Cardiac muscle cell (in vitro differentiated cells and primary cell): ENCODE measurements around the gene TMPRSS13. TPM values are rescaled to one million over a fixed set of nuclear protein-coding genes. Genes with fewer than 3 reads are reported as not detected.

Experiments used
- DNase-seq, 2 donors: peaks; one replicate each; pipeline versions ENCODE4 v3.0.0 to v3.0.0-alpha.2; 2010 to 2017; ENCODE audit warnings: low read depth in 1 of 2, low spot score in 1 of 2
- H3K27ac ChIP-seq: fragments of 200-600 bp; sonication (generic); 2 replicates; pipeline ENCODE4 v1.5.1; 2016
- H3K27me3 ChIP-seq: fragments of 200-600 bp; sonication (generic); 2 replicates; pipeline ENCODE4 v1.6.0; 2016; ENCODE audit warnings: control low read depth
- H3K36me3 ChIP-seq: fragments of 200-600 bp; sonication (generic); 2 replicates; pipeline ENCODE4 v1.5.1; 2016; ENCODE audit warnings: control low read depth
- H3K4me1 ChIP-seq: fragments of 200-600 bp; sonication (generic); 2 replicates; pipeline ENCODE4 v1.8.1; 2017; ENCODE audit warnings: low read depth, mild to moderate bottlenecking, mixed run types
- H3K4me3 ChIP-seq: fragments of 200-600 bp; sonication (generic); 2 replicates; pipeline ENCODE4 v1.5.1; 2016; ENCODE audit warnings: mild to moderate bottlenecking
- H3K9me3 ChIP-seq: fragments of 200-600 bp; sonication (generic); 2 replicates; pipeline ENCODE4 v1.5.1; 2017; ENCODE audit warnings: low read depth, mild to moderate bottlenecking, control low read depth
- polyA plus RNA-seq: library from polyadenylated mRNA; unstranded; fragments of >200 nt; fragmentation: Nextera tagmentation; extraction: Ambion mirVana; gene quantifications from 2 replicates; pipeline ENCODE4 v1.2.1, GENCODE V29; 2016
- total RNA-seq: library from RNA; depleted of rRNA; stranded (reverse); fragments of >200 nt; gene quantifications from 2 replicates; pipeline ENCODE4 v1.2.3, GENCODE V29; 2016
- TF ChIP-seq, protein P1 (sequence below): IDR thresholded peaks from 2 replicates; pipeline ENCODE4 v1.5.1; 2012; ENCODE audit warnings: low read depth, mild to moderate bottlenecking, low read length

TMPRSS13 gene
- total and polyA plus RNA-seq, 2 experiments from 2014 or later: 0.40 to 0.66 TPM

DNA sequence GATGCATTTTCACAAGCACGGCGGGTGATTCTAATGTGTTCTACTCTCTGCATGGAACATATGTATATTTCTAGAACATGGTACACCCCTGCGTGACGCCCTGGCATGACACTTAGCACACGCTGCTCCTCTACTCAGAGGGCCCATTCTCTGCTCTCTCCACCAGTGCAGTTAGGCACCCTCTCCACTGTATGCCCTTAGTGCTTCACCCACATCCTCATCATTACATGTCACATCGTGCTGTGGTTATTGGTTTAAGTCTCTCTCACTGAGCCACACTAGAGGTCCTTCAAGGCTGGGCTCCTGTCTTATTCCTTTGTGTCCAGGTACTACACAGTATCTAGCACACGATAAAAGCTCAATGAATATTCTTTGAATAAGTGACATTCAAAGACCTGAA is 16.7 kb downstream of the TMPRSS13 start:
- no peaks in the 10 kb centered on the region for H3K36me3 ChIP-seq
- TF ChIP-seq, protein P1, sequence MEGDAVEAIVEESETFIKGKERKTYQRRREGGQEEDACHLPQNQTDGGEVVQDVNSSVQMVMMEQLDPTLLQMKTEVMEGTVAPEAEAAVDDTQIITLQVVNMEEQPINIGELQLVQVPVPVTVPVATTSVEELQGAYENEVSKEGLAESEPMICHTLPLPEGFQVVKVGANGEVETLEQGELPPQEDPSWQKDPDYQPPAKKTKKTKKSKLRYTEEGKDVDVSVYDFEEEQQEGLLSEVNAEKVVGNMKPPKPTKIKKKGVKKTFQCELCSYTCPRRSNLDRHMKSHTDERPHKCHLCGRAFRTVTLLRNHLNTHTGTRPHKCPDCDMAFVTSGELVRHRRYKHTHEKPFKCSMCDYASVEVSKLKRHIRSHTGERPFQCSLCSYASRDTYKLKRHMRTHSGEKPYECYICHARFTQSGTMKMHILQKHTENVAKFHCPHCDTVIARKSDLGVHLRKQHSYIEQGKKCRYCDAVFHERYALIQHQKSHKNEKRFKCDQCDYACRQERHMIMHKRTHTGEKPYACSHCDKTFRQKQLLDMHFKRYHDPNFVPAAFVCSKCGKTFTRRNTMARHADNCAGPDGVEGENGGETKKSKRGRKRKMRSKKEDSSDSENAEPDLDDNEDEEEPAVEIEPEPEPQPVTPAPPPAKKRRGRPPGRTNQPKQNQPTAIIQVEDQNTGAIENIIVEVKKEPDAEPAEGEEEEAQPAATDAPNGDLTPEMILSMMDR: no peak
- no peak overlapping the region for H3K4me3 ChIP-seq
- no peaks in the 10 kb centered on the region for H3K9me3 ChIP-seq
- no peak for DNase-seq
- H3K4me1 ChIP-seq: peaks cover 42% of the 10 kb centered on the region
- H3K27me3 ChIP-seq: no peaks in the 10 kb centered on the region
- H3K27ac ChIP-seq: no peak overlapping the region

GRCh38 chr11:117911694-117912093 is 17.5 kb downstream of the TMPRSS13 start:
- Histone ChIP-seq H3K36me3 (no peaks in the 10 kb centered on the region), H3K27ac (no peak overlapping the region), H3K4me3 (no peak overlapping the region), H3K9me3 (no peaks in the 10 kb centered on the region), H3K4me1 (peaks cover 44% of the 10 kb centered on the region), H3K27me3 (no peaks in the 10 kb centered on the region)
- no peak for DNase-seq
- TF ChIP-seq, protein P1: no peak

DNA sequence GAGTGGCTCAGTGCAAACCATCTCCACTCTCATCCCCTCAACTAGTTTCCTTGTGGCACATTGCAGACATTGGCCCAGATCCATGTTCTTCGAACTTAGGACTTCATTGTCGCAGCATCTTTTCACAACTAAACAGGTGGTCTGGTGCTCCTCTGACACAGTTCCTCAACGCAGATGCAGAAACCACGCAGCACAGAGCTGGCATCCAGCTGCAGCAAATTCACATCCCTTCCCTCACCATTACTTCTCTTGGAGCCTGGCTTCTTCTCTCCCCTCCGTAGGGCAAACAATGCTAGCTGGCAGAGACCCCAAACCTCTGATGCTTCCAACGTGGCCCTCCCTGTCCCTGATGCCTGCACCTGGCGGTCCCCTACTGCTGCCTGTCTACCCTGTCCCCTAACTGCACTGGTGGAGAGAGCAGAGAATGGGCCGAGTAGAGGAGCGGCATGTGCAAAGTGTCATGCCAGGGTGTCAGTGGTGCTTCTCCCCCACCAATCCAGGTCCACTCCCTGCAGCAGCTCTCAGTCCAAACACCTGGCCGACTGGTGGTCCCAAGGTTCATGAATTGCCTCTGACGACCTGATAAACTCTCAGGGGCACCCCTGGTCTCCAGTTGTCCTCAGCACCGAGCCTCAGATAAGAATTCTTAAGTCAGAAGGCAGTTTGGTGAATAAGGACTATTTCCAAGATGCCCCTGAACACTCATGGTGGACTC is 18.1 kb downstream of the TMPRSS13 start:
- TF ChIP-seq, protein P1: no peak
- Histone ChIP-seq H3K36me3 (no peaks in the 10 kb centered on the region), H3K9me3 (no peaks in the 10 kb centered on the region), H3K4me1 (peaks cover 44% of the 10 kb centered on the region), H3K27ac (no peak overlapping the region), H3K4me3 (no peak overlapping the region), H3K27me3 (no peaks in the 10 kb centered on the region)
- DNase-seq: no peak

GRCh38 chr11:117910525-117910924 is 18.7 kb downstream of the TMPRSS13 start:
- TF ChIP-seq, protein P1: no peak
- H3K4me3 ChIP-seq: no peak overlapping the region
- no peaks in the 10 kb centered on the region for H3K36me3 ChIP-seq

DNA sequence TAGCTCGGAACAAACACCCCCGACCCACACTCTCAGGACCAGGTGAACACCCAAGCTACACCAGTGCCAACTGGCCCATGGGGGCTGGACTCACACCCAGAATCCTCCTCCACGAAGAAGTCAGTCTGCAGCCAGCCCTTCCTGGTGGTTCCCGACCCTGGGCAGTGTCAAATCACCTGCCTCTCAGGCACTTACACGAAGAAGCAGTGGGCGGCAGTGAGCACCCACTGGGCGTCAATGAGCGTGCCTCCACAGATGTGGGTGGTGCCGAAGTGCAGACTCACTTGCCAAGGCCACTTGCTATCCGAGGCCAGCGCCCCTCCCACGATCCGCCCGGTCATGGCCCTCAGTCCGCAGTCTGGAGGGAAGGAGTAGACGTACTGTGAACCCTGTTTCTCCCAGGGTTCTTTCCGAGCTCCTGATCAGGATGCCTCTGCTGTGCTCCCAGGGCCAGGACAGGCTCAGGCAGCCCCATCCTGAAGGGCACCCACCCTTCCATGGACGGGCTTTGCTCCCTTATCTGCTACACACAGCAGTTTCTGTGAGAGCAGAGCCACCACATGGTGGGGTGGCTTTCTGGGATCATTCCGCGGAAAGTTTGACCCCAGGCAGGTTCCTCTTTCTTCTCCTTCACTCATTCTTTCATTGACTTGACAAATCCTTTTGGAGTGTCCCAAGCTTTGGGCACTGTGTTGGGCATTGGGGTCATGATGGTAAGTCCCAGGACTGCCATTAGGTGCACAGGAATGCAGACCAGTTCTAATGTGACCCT is 19.4 kb downstream of the TMPRSS13 start:
- Histone ChIP-seq H3K4me1 (peaks cover 41% of the 10 kb centered on the region), H3K9me3 (no peaks in the 10 kb centered on the region), H3K4me3 (no peak overlapping the region), H3K27ac (peak overlapping the region; percentile 51), H3K27me3 (no peaks in the 10 kb centered on the region), H3K36me3 (no peaks in the 10 kb centered on the region)
- TF ChIP-seq, protein P1: no peak
- DNase-seq: no peak

More at GRCh38 chr11:117910525-117910924, 18.7 kb downstream of the TMPRSS13 start:
- DNase-seq: no peak
- Histone ChIP-seq H3K27me3 (no peaks in the 10 kb centered on the region), H3K4me1 (peaks cover 44% of the 10 kb centered on the region), H3K27ac (no peak overlapping the region), H3K9me3 (no peaks in the 10 kb centered on the region)
